Smooth muscle cell (in vitro differentiated cells): ENCODE results near the gene PCSK6. TPM values are rescaled to one million over a fixed set of nuclear protein-coding genes. Genes with fewer than 3 reads are reported as not detected.

Experiments
- DNase-seq: peaks from one replicate; lab custom pipeline; 2025; ENCODE audit not compliant: unreplicated experiment; lab: John Stamatoyannopoulos, UW
- H2AFZ ChIP-seq: fragments of 200-600 bp; sonication (generic); 2 replicates; pipeline ENCODE4 v1.6.0; 2016; ENCODE audit warnings: antibody characterized with exemption, low read depth, mild to moderate bottlenecking
- H3F3A ChIP-seq: fragments of 200-600 bp; sonication (generic); 2 replicates; pipeline ENCODE4 v1.6.0; 2017; ENCODE audit warnings: antibody characterized with exemption, low read depth
- H3K27ac ChIP-seq: fragments of 200-600 bp; sonication (generic); 2 replicates; pipeline ENCODE4 v1.5.1; 2016; ENCODE audit warnings: low read depth, mild to moderate bottlenecking
- H3K27me3 ChIP-seq: fragments of 200-600 bp; sonication (generic); 2 replicates; pipeline ENCODE4 v1.6.1; 2016; ENCODE audit warnings: low read depth, mild to moderate bottlenecking
- H3K36me3 ChIP-seq: fragments of 200-600 bp; sonication (generic); 2 replicates; pipeline ENCODE4 v1.5.1; 2016; ENCODE audit warnings: low read depth
- H3K4me1 ChIP-seq: fragments of 200-600 bp; sonication (generic); 2 replicates; pipeline ENCODE4 v1.5.1; 2016; ENCODE audit warnings: low read depth
- H3K4me2 ChIP-seq: fragments of 200-600 bp; sonication (generic); 2 replicates; pipeline ENCODE4 v1.6.0; 2016; ENCODE audit warnings: mild to moderate bottlenecking
- H3K4me3 ChIP-seq: fragments of 200-600 bp; sonication (generic); 2 replicates; pipeline ENCODE4 v1.5.1; 2016; ENCODE audit warnings: mild to moderate bottlenecking
- H3K79me2 ChIP-seq: fragments of 200-600 bp; sonication (generic); 2 replicates; pipeline ENCODE4 v1.6.0; 2016; ENCODE audit warnings: low read depth, mild to moderate bottlenecking
- H3K9ac ChIP-seq: fragments of 200-600 bp; sonication (generic); 2 replicates; pipeline ENCODE4 v1.6.0; 2016; ENCODE audit warnings: low read depth
- H3K9me3 ChIP-seq: fragments of 200-600 bp; sonication (generic); replicated peaks from 2 replicates; pipeline ENCODE4 v1.5.1; 2016; ENCODE audit warnings: low read depth
- H4K20me1 ChIP-seq: fragments of 200-600 bp; sonication (generic); 2 replicates; pipeline ENCODE4 v1.6.0; 2016; ENCODE audit warnings: low read depth
- WGBS: methylation state at CpG from one replicate; pipeline ENCODE4 v1.1.7; 2016; ENCODE audit warnings: low lambda C conversion rate; 5-methylcytosine and 5-hydroxymethylcytosine counted together
- polyA plus RNA-seq: library from polyadenylated mRNA; unstranded; fragments of >200 nt; fragmentation: Nextera tagmentation; extraction: Ambion mirVana; gene quantifications from 2 replicates; pipeline ENCODE4 v1.2.1, GENCODE V29; 2016
- total RNA-seq: library from RNA; depleted of rRNA; stranded (reverse); fragments of >200 nt; gene quantifications from 2 replicates; pipeline ENCODE4 v1.2.3, GENCODE V29; 2014
- TF ChIP-seq, protein P1 (sequence below): fragments of 200-600 bp; sonication (generic); IDR thresholded peaks from 2 replicates; pipeline ENCODE4 v1.5.1; 2017; ENCODE audit warnings: borderline replicate concordance, mild to moderate bottlenecking, antibody characterized with exemption; ENCODE audit not compliant: insufficient read depth, poor library complexity, severe bottlenecking

PCSK6 gene
- total and polyA plus RNA-seq, 2 experiments from 2014 or later: 17.5 TPM

DNA sequence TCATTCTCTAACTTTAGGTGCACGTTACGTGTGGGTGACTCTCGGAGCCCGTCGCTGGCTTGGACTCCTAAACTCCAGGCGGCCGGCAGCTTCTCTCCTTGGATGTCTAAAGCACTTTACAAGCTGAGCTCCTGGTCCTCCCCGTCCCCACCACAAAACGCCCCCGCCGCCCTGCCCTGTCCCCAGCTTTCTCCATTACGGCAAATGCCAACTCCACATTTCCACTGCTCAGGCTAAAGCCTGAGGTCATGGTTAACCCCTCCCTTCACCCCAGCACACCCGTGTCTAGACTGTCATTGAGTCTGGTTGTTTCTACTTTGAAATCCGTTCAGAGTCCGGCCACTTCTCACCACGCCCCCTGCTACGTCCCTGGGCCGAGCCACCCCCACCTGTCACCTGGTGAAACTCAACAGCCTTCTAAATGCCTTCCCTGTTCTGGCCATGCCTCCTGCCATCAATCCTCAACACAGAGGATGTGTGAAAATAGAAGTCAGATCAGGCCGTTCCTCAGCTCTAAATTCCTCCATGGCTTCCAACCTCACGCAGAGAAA is 8.1 kb upstream of the PCSK6 start:
- no peaks in the 10 kb centered on the region for H4K20me1 ChIP-seq
- no peaks in the 10 kb centered on the region for H3K36me3 ChIP-seq
- H3K9me3 ChIP-seq: no peaks in the 10 kb centered on the region
- no peak overlapping the region for H2AFZ ChIP-seq
- TF ChIP-seq, protein P1, sequence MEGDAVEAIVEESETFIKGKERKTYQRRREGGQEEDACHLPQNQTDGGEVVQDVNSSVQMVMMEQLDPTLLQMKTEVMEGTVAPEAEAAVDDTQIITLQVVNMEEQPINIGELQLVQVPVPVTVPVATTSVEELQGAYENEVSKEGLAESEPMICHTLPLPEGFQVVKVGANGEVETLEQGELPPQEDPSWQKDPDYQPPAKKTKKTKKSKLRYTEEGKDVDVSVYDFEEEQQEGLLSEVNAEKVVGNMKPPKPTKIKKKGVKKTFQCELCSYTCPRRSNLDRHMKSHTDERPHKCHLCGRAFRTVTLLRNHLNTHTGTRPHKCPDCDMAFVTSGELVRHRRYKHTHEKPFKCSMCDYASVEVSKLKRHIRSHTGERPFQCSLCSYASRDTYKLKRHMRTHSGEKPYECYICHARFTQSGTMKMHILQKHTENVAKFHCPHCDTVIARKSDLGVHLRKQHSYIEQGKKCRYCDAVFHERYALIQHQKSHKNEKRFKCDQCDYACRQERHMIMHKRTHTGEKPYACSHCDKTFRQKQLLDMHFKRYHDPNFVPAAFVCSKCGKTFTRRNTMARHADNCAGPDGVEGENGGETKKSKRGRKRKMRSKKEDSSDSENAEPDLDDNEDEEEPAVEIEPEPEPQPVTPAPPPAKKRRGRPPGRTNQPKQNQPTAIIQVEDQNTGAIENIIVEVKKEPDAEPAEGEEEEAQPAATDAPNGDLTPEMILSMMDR: no peak
- H3K4me2 ChIP-seq: no peak overlapping the region
- no peak overlapping the region for H3K9ac ChIP-seq
- H3K4me1 ChIP-seq: peaks cover 15% of the 10 kb centered on the region
- H3K4me3 ChIP-seq: no peak overlapping the region
- 73% methylated on average over 20 of the region's 20 CpGs for WGBS
- no peak overlapping the region for H3K27ac ChIP-seq
- H3K27me3 ChIP-seq: peaks cover 15% of the 10 kb centered on the region
- no peaks in the 10 kb centered on the region for H3K79me2 ChIP-seq
- H3F3A ChIP-seq: peaks cover 7% of the 10 kb centered on the region
- no peak for DNase-seq

DNA sequence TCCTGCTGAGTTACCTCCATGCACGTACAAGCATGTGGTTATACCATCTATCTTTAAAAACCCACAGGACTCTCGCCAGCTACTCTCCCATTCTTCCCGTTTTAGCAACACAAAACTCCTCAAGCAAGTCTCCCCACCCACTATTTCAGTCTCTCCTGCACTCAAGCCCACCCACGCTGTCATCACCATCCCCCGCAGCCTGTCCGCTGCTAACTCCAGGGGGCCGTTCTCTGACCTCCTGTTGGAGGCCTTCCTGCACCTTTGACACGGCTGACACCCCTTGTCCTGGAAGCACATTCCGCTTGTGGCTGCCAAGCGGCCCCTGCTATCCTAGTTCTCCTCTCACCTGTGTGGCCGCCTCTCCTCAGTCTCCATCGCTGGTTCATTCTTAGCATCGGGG is 7.5 kb upstream of the PCSK6 start:
- no peaks in the 10 kb centered on the region for H3K9me3 ChIP-seq
- no peak overlapping the region for H3K4me2 ChIP-seq
- H3K9ac ChIP-seq: no peak overlapping the region
- DNase-seq: no peak
- no peak overlapping the region for H2AFZ ChIP-seq
- H3K79me2 ChIP-seq: no peaks in the 10 kb centered on the region
- 84% methylated on average over 13 of the region's 13 CpGs for WGBS
- peaks cover 15% of the 10 kb centered on the region for H3K27me3 ChIP-seq
- no peaks in the 10 kb centered on the region for H3K36me3 ChIP-seq
- TF ChIP-seq, protein P1: no peak
- peaks cover 7% of the 10 kb centered on the region for H3F3A ChIP-seq
- H3K4me3 ChIP-seq: no peak overlapping the region
- no peaks in the 10 kb centered on the region for H4K20me1 ChIP-seq
- peaks cover 9% of the 10 kb centered on the region for H3K4me1 ChIP-seq
- no peak overlapping the region for H3K27ac ChIP-seq

DNA sequence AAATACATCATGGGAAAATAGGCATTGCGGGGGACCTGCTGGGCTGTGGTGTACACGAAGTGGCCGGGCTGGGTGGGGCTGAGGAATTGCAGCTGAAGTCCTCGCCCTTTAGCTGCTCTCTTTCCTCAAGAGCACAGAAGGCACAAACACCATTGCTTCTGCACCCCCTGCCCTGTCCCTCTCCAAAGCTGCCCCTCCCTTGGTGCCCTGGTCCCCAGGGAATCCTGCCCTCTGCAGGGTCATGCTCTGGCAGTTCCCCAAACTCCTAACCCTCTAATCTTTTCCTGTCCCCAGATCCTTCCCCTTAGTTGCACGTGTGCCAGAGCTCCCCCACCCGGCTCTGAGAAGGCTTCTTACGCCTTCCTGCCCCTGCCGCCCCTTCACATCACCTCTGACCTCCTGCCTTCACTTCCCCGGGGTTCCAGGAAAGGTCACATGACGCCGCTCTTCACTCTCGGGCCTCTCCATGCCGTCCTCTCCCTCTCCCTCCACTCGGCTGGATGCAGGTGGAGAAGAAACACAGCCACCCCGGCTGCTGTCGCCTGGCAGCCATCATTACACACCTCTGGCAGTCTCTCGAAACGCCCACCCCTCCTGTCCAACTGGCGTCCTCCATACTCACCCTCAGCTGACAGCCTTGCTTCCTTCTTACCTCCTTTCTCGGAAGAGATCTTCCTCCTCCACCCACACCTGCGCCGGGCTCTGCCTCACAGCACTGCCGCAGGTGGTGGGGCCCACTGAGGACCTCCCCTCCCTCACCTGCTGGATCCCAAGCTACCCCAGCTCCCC is 6.9 kb upstream of the PCSK6 start:
- no peak for DNase-seq
- Histone ChIP-seq H3K27me3 (peaks cover 15% of the 10 kb centered on the region), H3K79me2 (no peaks in the 10 kb centered on the region), H3K36me3 (no peaks in the 10 kb centered on the region), H3K9me3 (no peaks in the 10 kb centered on the region), H3F3A (peaks cover 7% of the 10 kb centered on the region), H3K9ac (no peak overlapping the region), H3K4me2 (no peak overlapping the region), H3K27ac (no peak overlapping the region), H2AFZ (no peak overlapping the region), H3K4me1 (peaks cover 4% of the 10 kb centered on the region), H3K4me3 (no peak overlapping the region), H4K20me1 (no peaks in the 10 kb centered on the region)
- TF ChIP-seq, protein P1: no peak
- WGBS: 74% methylated on average over 22 of the region's 23 CpGs
